GM18502 (cell line): Measurements from ENCODE around the gene MYO18B.

Experiments
- ATAC-seq: cut with Tn5 transposase; IDR thresholded peaks from one replicate; pipeline ENCODE4 v1.9.1; 2021; ENCODE audit warnings: mild to moderate bottlenecking; ENCODE audit not compliant: unreplicated experiment, poor library complexity

Gene MYO18B

GRCh38 chr22:25840891-25841290 is 98.9 kb downstream of the MYO18B start:
- ATAC-seq, result no peak

GRCh38 chr22:25841775-25842174 is 99.8 kb downstream of the MYO18B start:
- no peak for ATAC-seq

- no peak for ATAC-seq
Observed at GRCh38 chr22:25843660-25844405, 101.8 kb downstream of the MYO18B start.

GRCh38 chr22:25844601-25845000 is 102.6 kb downstream of the MYO18B start:
- no peak for ATAC-seq

GRCh38 chr22:25845985-25846745 is 104.2 kb downstream of the MYO18B start:
- ATAC-seq, result no peak

- ATAC-seq, result no peak
Observed at GRCh38 chr22:25847451-25847850, 105.5 kb downstream of the MYO18B start.

- no peak for ATAC-seq
Observed at GRCh38 chr22:25848954-25849353, 107.0 kb downstream of the MYO18B start.

GRCh38 chr22:25849522-25849921 is 107.5 kb downstream of the MYO18B start:
- no peak for ATAC-seq

GRCh38 chr22:25852223-25852622 is 110.2 kb downstream of the MYO18B start:
- ATAC-seq, result no peak

GRCh38 chr22:25853078-25853477 is 111.1 kb downstream of the MYO18B start:
- no peak for ATAC-seq

- ATAC-seq, result no peak
Observed at GRCh38 chr22:25853501-25854284, 111.7 kb downstream of the MYO18B start.

GRCh38 chr22:25869771-25870170 is 127.8 kb downstream of the MYO18B start:
- no peak for ATAC-seq

- no peak for ATAC-seq
Observed at GRCh38 chr22:25874327-25874726, 132.3 kb downstream of the MYO18B start.

- no peak for ATAC-seq
Observed at GRCh38 chr22:25875461-25875860, 133.5 kb downstream of the MYO18B start.

- ATAC-seq, result no peak
Observed at GRCh38 chr22:25876871-25877270, 134.9 kb downstream of the MYO18B start.

GRCh38 chr22:25878933-25879332 is 136.9 kb downstream of the MYO18B start:
- no peak for ATAC-seq

GRCh38 chr22:25880524-25880923 is 138.5 kb downstream of the MYO18B start:
- ATAC-seq, result no peak

GRCh38 chr22:25881210-25881755 is 139.3 kb downstream of the MYO18B start:
- no peak for ATAC-seq

- no peak for ATAC-seq
Observed at GRCh38 chr22:25882360-25882759, 140.4 kb downstream of the MYO18B start.

GRCh38 chr22:25883482-25884033 is 141.6 kb downstream of the MYO18B start:
- ATAC-seq, result no peak
